AG04449 (cell line): ENCODE data around the gene UTY.

Experiments used
- CTCF ChIA-PET: fragments of 350-600 bp; formaldehyde crosslinking; extraction: SDS; loops from one replicate; lab custom pipeline; 2021; ENCODE audit warnings: antibody characterized with exemption; lab: Yijun Ruan, JAX
- POLR2A ChIA-PET: fragments of 400-600, 350-600 bp; formaldehyde crosslinking; extraction: SDS; loops from one replicate; lab custom pipeline; 2020; ENCODE audit warnings: antibody characterized with exemption, inconsistent platforms; lab: Yijun Ruan, JAX
- DNase-seq: peaks from one replicate; pipeline ENCODE4 v3.0.0-alpha.2; 2010; ENCODE audit warnings: low read depth, low spot score
- H3K4me3 ChIP-seq: 2 replicates; pipeline ENCODE4 v1.5.1; 2011; ENCODE audit warnings: low read depth, mild to moderate bottlenecking, control low read depth, low read length
- TF ChIP-seq, protein P1 (sequence below): IDR thresholded peaks from one replicate; pipeline ENCODE4 v1.5.1; 2011; ENCODE audit warnings: mild to moderate bottlenecking, moderate library complexity, low read length, control low read depth, inconsistent platforms; ENCODE audit not compliant: insufficient read depth; ENCODE audit errors: missing control alignments

UTY gene

DNA sequence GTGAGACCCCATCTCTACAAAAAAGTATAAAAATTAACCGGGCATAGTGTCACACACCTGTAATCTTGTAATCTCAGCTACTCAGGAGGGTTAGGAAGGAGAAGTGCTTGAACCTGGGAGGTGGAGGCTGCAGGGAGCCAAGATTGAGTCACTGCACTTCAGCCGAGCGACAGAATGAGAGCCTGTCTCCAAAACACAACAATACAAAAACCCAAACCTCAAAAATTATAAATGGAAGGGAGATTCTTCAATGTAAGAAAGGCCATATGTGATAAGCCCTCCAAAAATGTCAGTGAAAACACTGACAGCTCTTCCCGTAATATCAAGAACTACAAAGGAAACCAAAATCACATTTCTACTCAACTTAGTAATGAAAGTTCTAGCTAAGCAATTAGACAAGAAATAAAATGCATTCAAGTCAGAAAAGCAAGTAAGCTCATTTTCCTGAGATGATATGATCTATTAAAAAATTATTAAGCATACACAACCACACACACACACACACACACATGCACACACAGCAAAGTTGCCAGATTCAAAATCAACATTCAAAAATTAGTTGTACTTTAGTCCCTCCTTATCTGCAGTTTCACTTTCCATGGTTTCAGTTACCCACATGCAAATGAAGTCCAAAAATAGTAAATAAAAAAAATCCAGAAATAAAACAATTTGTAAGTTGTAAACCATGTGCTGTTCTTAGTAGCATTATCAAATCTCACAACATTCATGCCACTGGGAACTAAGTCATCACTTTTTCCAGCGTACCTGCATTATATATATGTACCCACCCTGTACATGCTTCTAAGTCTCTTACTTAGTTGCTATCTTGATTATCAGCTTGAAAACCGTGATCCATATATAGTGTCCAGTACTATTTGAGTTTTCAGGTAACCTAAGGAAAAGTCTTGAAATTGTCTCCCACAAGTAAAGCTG, 108.7 kb downstream of the UTY start:
- H3K4me3 ChIP-seq: no peak overlapping the region
- POLR2A ChIA-PET: no interaction called here

DNA sequence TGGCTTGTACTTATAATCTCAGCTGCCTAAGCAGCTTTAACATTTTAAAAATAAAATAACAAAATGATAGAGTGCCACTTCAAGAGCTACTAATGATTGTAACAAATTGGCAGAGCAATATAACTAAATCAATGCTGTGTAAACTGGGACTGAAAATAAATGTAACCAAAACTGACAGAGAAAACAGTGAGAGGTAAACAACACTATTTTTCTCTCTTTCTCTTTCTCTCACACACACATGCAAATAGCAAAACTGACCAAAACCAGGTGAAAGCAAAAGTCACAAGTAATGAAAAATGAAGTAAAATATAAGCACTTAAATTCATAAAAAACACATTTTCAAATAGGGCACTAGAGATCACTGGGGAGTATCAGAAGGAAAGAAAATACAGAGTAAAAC, 109.6 kb downstream of the UTY start:
- TF ChIP-seq, protein P1, sequence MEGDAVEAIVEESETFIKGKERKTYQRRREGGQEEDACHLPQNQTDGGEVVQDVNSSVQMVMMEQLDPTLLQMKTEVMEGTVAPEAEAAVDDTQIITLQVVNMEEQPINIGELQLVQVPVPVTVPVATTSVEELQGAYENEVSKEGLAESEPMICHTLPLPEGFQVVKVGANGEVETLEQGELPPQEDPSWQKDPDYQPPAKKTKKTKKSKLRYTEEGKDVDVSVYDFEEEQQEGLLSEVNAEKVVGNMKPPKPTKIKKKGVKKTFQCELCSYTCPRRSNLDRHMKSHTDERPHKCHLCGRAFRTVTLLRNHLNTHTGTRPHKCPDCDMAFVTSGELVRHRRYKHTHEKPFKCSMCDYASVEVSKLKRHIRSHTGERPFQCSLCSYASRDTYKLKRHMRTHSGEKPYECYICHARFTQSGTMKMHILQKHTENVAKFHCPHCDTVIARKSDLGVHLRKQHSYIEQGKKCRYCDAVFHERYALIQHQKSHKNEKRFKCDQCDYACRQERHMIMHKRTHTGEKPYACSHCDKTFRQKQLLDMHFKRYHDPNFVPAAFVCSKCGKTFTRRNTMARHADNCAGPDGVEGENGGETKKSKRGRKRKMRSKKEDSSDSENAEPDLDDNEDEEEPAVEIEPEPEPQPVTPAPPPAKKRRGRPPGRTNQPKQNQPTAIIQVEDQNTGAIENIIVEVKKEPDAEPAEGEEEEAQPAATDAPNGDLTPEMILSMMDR: no peak
- H3K4me3 ChIP-seq: no peak overlapping the region
- ChIA-PET CTCF (interaction anchor here (1.2 kb wide), 1 partner anchor 27 kb away, joined by 4 read pairs; no protein-coding TSS in a partner anchor), POLR2A (no interaction called here)
- DNase-seq: no peak

More for the DNA sequence above, 108.7 kb downstream of the UTY start:
- TF ChIP-seq, protein P1: no peak
- CTCF ChIA-PET: no interaction called here
- DNase-seq: no peak

DNA sequence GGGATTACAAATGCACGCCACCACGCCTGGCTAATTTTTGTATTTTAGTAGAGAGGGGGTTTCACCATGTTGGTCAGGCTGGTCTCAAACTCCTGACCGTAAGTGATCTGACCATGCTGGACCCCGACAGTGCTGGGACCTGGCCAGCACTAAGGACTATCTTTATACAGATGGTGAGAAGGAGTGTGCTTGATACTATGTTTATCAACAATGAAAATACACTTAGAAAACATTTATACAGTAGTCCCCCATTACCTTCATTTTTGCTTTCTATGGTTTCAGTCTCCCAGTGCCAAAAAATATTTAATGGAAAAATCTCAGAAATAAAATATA, 111.4 kb downstream of the UTY start:
- CTCF ChIA-PET: interaction anchor here (0.7 kb wide), 1 partner anchor 25 kb away, joined by 3 read pairs; no protein-coding TSS in a partner anchor

DNA sequence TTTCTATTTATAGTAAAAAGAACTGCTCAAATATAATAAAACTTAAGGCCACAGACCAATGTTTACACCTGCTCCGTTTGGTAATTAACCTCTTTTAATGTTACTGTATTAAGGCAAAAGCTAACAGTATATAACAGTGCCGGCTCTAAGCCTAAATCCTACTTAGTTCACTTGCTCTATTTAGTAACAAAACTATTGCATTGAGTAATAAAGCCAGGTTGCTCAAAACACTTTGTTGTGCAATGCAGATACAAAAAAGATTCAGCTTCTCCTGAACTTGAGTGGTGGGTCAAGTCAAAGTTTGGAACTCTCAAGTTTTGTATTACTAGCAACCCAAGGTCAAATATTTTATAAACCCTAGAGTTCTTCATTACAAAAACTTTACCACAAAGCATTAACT, 116.2 kb downstream of the UTY start:
- ChIA-PET POLR2A (no interaction called here), CTCF (interaction anchor here (2.3 kb wide), 1 partner anchor 20 kb away, joined by 11 read pairs; no protein-coding TSS in a partner anchor)
- H3K4me3 ChIP-seq: no peak overlapping the region
- DNase-seq: no peak
- TF ChIP-seq, protein P1: no peak

More for the DNA sequence above, 111.4 kb downstream of the UTY start:
- no peak for DNase-seq
- no peak overlapping the region for H3K4me3 ChIP-seq
- POLR2A ChIA-PET: no interaction called here
- TF ChIP-seq, protein P1: no peak

- ChIA-PET CTCF (interaction anchor here (2.5 kb wide), 1 partner anchor 19 kb away, joined by 7 read pairs; no protein-coding TSS in a partner anchor), POLR2A (no interaction called here)
- no peak for DNase-seq
- TF ChIP-seq, protein P1: no peak
- no peak overlapping the region for H3K4me3 ChIP-seq
Observed at GRCh38 chrY:13362662-13363061, 117.2 kb downstream of the UTY start.
